ENCODE data around the gene SKP1.

Gene SKP1

DNA sequence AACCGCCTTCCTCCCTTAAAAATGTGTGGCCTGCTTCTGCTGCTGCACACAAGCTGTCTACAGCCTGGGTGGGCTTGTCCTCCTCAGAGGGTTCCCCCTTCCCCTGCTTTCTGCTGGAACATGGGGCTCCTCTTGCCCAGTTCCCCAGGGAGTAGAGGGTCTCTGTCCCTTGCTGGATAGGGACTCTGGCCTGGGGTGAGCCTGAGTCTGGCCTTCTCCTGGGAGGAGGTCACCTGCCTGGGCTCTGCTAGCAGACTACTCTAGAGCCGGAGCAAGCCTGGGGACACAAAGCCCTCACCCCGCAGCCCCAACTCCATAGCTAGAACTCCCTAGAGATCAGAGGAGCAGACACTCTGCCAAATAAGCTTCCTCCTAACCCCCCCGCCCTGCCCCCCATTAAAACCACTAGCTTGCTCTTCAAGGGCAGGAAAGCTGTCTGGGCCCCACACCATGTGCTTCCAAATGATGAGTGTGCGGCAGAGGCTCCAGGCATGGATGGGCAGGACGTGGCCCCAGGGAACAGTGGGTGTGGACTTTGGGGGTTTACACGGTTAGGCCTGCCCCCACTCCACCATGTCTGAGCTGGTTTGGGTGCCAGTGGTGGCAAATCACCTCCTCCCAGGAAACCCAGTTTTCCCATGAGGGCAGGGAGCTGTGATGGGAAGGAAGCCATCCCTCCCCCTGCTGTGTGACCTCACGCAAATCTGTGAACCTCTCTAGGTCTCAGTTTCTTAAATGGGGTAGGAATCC, 52.3 kb downstream of the SKP1 start:
- DNase-seq (ENCODE audit: low read depth), result no peak
- no peak overlapping the region for H3K4me3 ChIP-seq (ENCODE audit: low read length)
- H3K4me1 ChIP-seq (ENCODE audit: control insufficient read depth, insufficient read depth, low read length), result peaks cover 23% of the 10 kb centered on the region
- H3K36me3 ChIP-seq (ENCODE audit: control insufficient read depth, insufficient read depth, low read length, severe bottlenecking), result peaks cover 3% of the 10 kb centered on the region
- H3K9me3 ChIP-seq (ENCODE audit: control insufficient read depth, low read length), result no peaks in the 10 kb centered on the region
- peak overlapping the region; percentile 43 for H3K9ac ChIP-seq (ENCODE audit: low read length)
- H3K27me3 ChIP-seq (replicated peaks; ENCODE audit: control insufficient read depth, insufficient read depth, low read length), result no peaks in the 10 kb centered on the region

DNA sequence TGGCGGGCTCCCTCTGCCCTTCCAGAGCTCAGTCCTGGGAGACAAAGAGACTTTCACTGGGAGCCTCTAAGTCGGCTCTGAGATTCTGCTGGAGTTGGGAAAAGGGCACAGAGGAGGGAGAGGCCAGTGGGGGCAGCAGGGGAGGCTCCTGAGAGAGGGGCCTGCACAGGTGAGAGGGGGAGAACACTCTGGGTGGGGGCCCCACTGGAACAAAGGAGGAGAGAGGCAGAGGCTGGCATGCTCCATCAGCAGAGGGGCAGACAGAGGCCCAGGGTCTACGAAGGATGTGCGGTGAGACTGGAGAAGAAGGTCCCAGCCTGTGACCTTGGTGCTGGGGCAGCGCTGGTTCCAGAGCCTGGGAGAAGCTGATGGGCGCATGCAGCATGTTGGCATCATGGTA, 53.4 kb downstream of the SKP1 start:
- DNase-seq (ENCODE audit: low read depth), result no peak
- no peaks in the 10 kb centered on the region for H3K36me3 ChIP-seq (ENCODE audit: control insufficient read depth, insufficient read depth, low read length, severe bottlenecking)
- H3K27me3 ChIP-seq (replicated peaks; ENCODE audit: control insufficient read depth, insufficient read depth, low read length), result no peaks in the 10 kb centered on the region
- no peak overlapping the region for H3K4me3 ChIP-seq (ENCODE audit: low read length)
- H3K4me1 ChIP-seq (ENCODE audit: control insufficient read depth, insufficient read depth, low read length), result peaks cover 23% of the 10 kb centered on the region
- H3K9me3 ChIP-seq (ENCODE audit: control insufficient read depth, low read length), result no peaks in the 10 kb centered on the region
- H3K9ac ChIP-seq (ENCODE audit: low read length), result no peak overlapping the region

DNA sequence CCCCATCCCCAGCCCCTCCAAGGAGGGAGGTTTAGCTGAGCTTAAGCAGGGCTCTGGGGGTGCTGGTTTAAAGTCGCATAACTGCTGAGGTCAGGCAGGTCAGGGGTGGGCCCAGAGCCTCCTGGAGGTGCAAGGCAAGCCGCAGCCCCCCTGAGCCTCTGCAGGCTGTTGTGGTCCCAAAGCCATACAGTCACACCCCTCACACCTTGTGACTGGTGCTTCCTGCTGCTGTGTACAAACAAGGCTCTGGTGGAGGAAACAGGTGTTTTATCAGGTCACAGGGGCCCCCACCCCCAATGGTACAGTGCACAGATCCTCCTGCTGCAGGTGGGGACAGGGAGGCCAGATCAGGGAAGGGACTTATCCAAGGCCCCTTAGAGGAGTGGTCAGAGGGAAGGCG, 54.2 kb downstream of the SKP1 start:
- Histone ChIP-seq H3K9me3 (ENCODE audit: control insufficient read depth, low read length) (no peaks in the 10 kb centered on the region), H3K4me1 (ENCODE audit: control insufficient read depth, insufficient read depth, low read length) (peaks cover 23% of the 10 kb centered on the region), H3K9ac (ENCODE audit: low read length) (no peak overlapping the region), H3K36me3 (ENCODE audit: control insufficient read depth, insufficient read depth, low read length, severe bottlenecking) (no peaks in the 10 kb centered on the region), H3K27me3 (replicated peaks; ENCODE audit: control insufficient read depth, insufficient read depth, low read length) (no peaks in the 10 kb centered on the region), H3K4me3 (ENCODE audit: low read length) (no peak overlapping the region)
- DNase-seq (ENCODE audit: low read depth), result no peak

DNA sequence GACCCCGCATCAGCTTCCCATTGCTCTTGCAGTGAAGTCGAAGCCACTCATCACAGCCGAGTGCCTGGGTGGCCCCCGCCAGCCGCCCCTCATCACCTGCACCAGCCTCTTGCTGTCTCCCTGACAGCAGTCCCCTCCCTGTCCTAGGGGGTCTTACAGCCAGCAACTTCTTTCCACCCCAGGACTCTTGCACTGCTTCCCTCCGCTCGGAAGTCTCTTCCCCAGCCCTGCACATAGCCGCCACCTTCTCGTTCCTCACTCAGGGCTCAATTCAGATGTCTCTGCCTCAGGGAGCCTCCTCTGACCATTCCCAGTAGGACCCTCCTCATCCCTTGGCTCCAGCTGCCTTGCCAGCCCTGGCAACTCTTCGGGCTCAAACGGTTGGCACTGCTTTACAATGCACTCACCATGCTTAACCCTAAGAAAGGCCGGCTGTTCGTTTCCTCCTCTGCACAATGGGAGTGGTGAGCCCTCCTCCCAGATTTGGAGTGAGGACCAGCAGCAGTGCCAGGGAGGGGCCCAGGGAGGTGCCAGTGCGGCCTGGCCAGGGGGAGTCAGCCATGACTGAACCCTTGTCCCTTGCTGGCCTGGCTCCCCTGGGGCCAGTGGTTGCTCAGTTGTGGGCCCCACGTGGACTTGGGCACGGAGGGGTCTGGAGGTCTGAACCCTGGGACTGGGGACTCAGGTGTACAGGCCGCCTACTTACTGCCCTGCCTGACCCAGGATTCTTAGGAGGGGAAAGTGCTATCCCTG, 56.2 kb downstream of the SKP1 start:
- peaks cover 18% of the 10 kb centered on the region for H3K4me1 ChIP-seq (ENCODE audit: control insufficient read depth, insufficient read depth, low read length)
- no peak overlapping the region for H3K9ac ChIP-seq (ENCODE audit: low read length)
- no peaks in the 10 kb centered on the region for H3K36me3 ChIP-seq (ENCODE audit: control insufficient read depth, insufficient read depth, low read length, severe bottlenecking)
- no peak overlapping the region for H3K4me3 ChIP-seq (ENCODE audit: low read length)
- H3K27me3 ChIP-seq (replicated peaks; ENCODE audit: control insufficient read depth, insufficient read depth, low read length), result no peaks in the 10 kb centered on the region
- DNase-seq (ENCODE audit: low read depth), result no peak
- H3K9me3 ChIP-seq (ENCODE audit: control insufficient read depth, low read length), result no peaks in the 10 kb centered on the region

DNA sequence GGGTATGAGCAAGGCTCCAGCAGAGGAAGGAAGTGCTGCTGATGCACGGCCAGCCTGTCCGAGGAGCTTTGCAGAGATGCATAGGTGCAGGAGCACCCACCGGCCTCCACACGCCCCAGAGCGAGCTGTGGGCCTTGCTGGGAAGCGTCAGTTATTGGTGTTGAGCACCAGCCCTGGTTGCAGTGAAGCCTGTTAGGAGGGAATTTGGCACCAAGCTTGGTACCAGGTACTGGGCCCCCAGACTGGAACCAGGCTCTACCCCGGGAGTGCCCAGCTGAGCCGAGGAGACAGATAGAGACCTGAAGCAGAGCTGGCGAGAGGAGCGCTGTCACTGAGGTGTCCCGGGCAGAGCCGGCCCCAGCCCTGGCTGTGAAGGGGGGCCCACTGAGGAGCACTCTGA, 57.0 kb downstream of the SKP1 start:
- H3K4me1 ChIP-seq (ENCODE audit: control insufficient read depth, insufficient read depth, low read length), result peaks cover 9% of the 10 kb centered on the region
- H3K36me3 ChIP-seq (ENCODE audit: control insufficient read depth, insufficient read depth, low read length, severe bottlenecking), result no peaks in the 10 kb centered on the region
- H3K9me3 ChIP-seq (ENCODE audit: control insufficient read depth, low read length), result no peaks in the 10 kb centered on the region
- DNase-seq (ENCODE audit: low read depth), result no peak
- no peak overlapping the region for H3K9ac ChIP-seq (ENCODE audit: low read length)
- no peaks in the 10 kb centered on the region for H3K27me3 ChIP-seq (replicated peaks; ENCODE audit: control insufficient read depth, insufficient read depth, low read length)
- no peak overlapping the region for H3K4me3 ChIP-seq (ENCODE audit: low read length)

DNA sequence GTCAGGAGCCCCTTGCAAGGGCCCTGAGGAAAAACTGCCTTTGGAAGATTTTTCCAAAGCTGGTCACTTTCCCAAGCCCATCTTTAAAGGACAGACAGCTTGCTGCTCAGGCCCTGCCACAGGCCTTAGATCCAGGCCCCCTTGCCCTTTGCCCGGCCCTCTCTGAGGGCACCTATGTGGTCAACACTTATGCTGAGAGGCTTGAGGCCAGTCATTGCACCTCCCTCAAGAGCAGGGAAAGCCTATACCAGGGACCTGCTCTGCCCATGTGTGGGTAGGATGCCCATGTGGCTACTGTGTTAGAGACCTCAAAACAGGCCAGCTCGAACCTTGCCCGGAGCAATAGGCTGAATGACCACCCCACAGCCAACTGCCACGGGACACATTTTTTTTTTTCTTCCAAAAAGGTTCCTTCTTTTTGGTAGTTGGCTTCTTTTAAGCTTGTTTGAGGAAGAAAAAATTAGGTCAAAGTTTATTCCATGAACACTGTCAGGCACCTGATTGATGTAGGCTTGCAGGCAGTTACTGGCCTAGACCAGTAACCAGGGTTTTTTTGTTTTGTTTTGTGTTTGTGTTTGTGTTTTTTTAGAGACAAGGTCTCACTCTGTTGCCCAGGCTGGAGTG, 58.4 kb downstream of the SKP1 start:
- no peak for DNase-seq (ENCODE audit: low read depth)
- Histone ChIP-seq H3K36me3 (ENCODE audit: control insufficient read depth, insufficient read depth, low read length, severe bottlenecking) (no peaks in the 10 kb centered on the region), H3K4me3 (ENCODE audit: low read length) (no peak overlapping the region), H3K27me3 (replicated peaks; ENCODE audit: control insufficient read depth, insufficient read depth, low read length) (no peaks in the 10 kb centered on the region), H3K4me1 (ENCODE audit: control insufficient read depth, insufficient read depth, low read length) (peaks cover 9% of the 10 kb centered on the region), H3K9ac (ENCODE audit: low read length) (no peak overlapping the region), H3K9me3 (ENCODE audit: control insufficient read depth, low read length) (no peaks in the 10 kb centered on the region)

DNA sequence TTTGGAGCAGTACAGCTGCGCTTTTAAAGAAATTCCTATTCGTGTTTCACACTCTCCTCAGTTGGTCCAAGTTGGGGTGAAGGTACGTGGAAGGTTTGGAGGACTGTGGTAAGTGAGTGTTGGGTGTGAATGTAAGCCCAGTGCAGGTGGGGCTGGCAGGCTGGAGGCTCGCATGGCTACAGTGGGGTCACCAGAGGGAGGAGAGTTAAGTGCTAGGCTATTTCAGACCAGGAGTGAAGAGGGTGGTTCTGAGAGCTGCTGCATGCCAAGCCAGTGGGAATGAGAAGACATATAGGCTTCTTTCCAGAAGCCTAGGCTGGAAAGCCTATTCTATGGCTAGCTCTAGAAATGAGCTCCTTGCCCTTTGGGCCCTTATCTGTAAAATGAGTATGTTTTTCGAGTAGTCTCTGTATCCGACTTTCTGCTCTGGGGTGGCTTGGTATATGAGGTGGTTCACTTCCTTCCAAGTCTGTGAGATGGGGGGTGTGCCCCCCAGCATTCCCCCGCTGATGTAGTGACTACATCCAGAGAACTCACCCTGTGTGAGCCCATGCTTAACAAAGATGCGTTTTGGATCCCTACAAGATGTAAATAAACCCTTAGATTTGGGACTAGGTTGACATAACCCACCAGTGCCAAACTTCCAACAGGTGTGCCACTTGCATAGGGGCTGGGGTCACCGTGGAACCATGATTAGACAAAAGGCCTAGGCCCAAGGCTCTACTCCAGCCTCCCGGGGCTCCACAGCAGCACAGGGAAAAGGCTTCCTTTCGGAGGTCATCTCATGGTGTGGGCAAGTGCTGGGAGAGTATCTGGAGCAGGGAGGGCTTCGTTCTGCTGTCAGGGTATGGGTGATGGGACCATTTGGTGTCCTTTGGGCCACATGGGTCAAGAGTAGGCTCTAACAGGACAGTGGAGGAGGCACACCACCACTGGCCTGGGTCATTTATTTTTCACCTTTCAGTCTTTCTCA, 59.7 kb downstream of the SKP1 start:
- peaks cover 13% of the 10 kb centered on the region for H3K4me1 ChIP-seq (ENCODE audit: control insufficient read depth, insufficient read depth, low read length)
- no peaks in the 10 kb centered on the region for H3K36me3 ChIP-seq (ENCODE audit: control insufficient read depth, insufficient read depth, low read length, severe bottlenecking)
- no peaks in the 10 kb centered on the region for H3K27me3 ChIP-seq (replicated peaks; ENCODE audit: control insufficient read depth, insufficient read depth, low read length)
- H3K9me3 ChIP-seq (ENCODE audit: control insufficient read depth, low read length), result no peaks in the 10 kb centered on the region
- H3K4me3 ChIP-seq (ENCODE audit: low read length), result no peak overlapping the region
- no peak overlapping the region for H3K9ac ChIP-seq (ENCODE audit: low read length)
- DNase-seq (ENCODE audit: low read depth), result no peak

DNA sequence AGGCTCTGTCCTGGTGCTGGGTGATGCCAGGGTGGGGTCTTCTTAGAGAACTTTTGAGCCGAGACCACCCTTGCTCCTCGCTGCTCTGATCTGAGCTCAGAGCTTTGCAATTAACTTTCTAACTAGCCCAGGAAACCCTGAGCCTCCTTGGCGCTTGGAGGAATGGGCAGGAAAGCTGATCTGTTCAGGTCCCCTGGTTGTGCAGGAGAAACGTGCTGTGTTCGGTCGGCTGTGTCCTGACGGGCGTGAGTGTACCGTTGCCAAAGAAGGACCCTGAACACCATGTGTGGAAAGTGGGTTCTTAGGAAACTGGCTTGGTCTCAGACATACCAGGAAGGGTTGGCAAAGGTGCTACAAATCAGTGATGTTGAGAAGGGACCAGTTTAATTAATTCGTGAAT, 60.5 kb downstream of the SKP1 start:
- no peak overlapping the region for H3K9ac ChIP-seq (ENCODE audit: low read length)
- DNase-seq (ENCODE audit: low read depth), result no peak
- no peaks in the 10 kb centered on the region for H3K9me3 ChIP-seq (ENCODE audit: control insufficient read depth, low read length)

DNA sequence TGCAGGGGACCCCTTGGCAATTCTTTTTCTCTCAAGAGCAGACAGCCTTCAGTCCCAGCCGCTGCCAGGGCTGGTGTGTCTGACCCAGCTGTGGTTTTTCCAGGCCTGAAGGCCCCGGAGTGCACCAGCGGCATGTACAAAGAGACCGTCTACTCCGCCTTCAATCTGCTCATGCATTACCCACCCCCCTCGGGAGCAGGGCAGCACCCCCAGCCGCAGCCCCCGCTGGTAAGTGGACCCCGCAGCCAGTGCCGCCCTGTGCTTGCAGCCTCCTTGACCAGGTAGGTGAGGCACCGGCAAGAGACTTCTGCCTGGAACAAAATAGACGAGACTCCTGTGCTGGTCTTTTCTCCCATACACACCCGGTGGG, 61.0 kb downstream of the SKP1 start:
- Histone ChIP-seq H3K4me3 (ENCODE audit: low read length) (peak overlapping the region; percentile 70), H3K36me3 (ENCODE audit: control insufficient read depth, insufficient read depth, low read length, severe bottlenecking) (no peaks in the 10 kb centered on the region), H3K4me1 (ENCODE audit: control insufficient read depth, insufficient read depth, low read length) (peaks cover 13% of the 10 kb centered on the region), H3K27me3 (replicated peaks; ENCODE audit: control insufficient read depth, insufficient read depth, low read length) (no peaks in the 10 kb centered on the region), H3K9me3 (ENCODE audit: control insufficient read depth, low read length) (no peaks in the 10 kb centered on the region), H3K9ac (ENCODE audit: low read length) (no peak overlapping the region)
- no peak for DNase-seq (ENCODE audit: low read depth)

More for the DNA sequence above, 60.5 kb downstream of the SKP1 start:
- Histone ChIP-seq H3K4me1 (ENCODE audit: control insufficient read depth, insufficient read depth, low read length) (peaks cover 13% of the 10 kb centered on the region), H3K36me3 (ENCODE audit: control insufficient read depth, insufficient read depth, low read length, severe bottlenecking) (no peaks in the 10 kb centered on the region), H3K4me3 (ENCODE audit: low read length) (no peak overlapping the region), H3K27me3 (replicated peaks; ENCODE audit: control insufficient read depth, insufficient read depth, low read length) (no peaks in the 10 kb centered on the region)

DNA sequence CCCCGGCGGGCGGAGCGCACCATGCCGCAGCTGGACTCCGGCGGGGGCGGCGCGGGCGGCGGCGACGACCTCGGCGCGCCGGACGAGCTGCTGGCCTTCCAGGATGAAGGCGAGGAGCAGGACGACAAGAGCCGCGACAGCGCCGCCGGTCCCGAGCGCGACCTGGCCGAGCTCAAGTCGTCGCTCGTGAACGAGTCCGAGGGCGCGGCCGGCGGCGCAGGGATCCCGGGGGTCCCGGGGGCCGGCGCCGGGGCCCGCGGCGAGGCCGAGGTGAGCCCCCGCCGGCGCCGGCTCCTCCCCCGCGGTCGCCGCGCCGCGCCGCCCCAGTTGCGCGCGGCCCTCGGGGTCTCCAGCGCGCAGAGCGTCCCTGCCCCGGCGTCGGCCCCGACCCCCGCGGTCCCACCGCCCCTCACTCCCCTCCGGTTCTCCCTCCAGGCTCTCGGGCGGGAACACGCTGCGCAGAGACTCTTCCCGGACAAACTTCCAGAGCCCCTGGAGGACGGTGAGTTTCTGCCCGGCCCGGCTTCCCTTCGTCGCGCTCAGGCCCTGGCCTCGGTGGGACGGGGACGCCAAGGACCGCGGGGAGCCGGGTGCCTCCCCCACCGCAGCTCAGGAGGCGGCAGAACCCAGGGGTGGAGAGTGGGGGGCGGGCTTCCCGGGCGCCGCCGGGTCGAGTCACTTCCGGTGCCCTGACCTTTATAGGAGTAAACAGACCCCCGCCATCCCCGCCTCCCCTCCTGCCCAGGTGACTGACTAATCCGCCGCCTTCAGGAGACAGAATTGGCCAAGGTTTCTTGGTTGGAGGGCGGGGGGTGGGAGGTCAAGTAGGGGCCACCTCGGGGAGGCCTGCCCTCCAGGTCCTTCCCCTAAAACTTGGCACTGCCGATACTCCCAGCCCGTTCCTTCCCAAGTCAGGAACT, 61.6 kb downstream of the SKP1 start:
- Histone ChIP-seq H3K9ac (ENCODE audit: low read length) (no peak overlapping the region), H3K4me1 (ENCODE audit: control insufficient read depth, insufficient read depth, low read length) (peaks cover 13% of the 10 kb centered on the region), H3K27me3 (replicated peaks; ENCODE audit: control insufficient read depth, insufficient read depth, low read length) (no peaks in the 10 kb centered on the region), H3K9me3 (ENCODE audit: control insufficient read depth, low read length) (no peaks in the 10 kb centered on the region), H3K36me3 (ENCODE audit: control insufficient read depth, insufficient read depth, low read length, severe bottlenecking) (no peaks in the 10 kb centered on the region), H3K4me3 (ENCODE audit: low read length) (peak overlapping the region; percentile 70)
- peak; percentile 16 for DNase-seq (ENCODE audit: low read depth)
